ENCODE measurements around the gene KCNG4. TPM values are rescaled to one million over a fixed set of nuclear protein-coding genes. Genes with fewer than 3 reads are reported as not detected.

Gene KCNG4
- total RNA-seq, 1 donor from 2014 or later, result not detected

Other genes starting within 250 kb of the KCNG4 start
- not detected in 2 replicates for gene SLC38A8, start 197.2 kb downstream of the KCNG4 start, total RNA-seq
- 58.2 and 65.7 TPM in 2 replicates for gene MBTPS1, start 123.1 kb downstream of the KCNG4 start, total RNA-seq
- 9.8 and 12.2 TPM in 2 replicates for gene HSDL1, start 94.8 kb downstream of the KCNG4 start, total RNA-seq
- not detected in 2 replicates for gene DNAAF1, start 94.7 kb downstream of the KCNG4 start, total RNA-seq
- gene TAF1C, start 53.0 kb downstream of the KCNG4 start, total RNA-seq, result 57.4 and 62.5 TPM in 2 replicates
- gene ADAD2, start 48.9 kb downstream of the KCNG4 start, total RNA-seq, result not detected in 2 replicates
- gene WFDC1, start 54.9 kb upstream of the KCNG4 start, total RNA-seq, result not detected in 2 replicates
- gene ATP2C2, start 128.5 kb upstream of the KCNG4 start, total RNA-seq, result not detected in 2 replicates

Measured in T-helper 1 cell treated with Interleukin-12 subunit alpha and Interleukin-12 subunit beta and Interleukin-4 antibody, amounts not matched to agents 30 ng/mL and 1 ng/mL, for 36 hours (primary cell).